ENCODE measurements around the gene PLEKHA8. TPM values are rescaled to one million over a fixed set of nuclear protein-coding genes. Genes with fewer than 3 reads are reported as not detected.

PLEKHA8 gene
- total RNA-seq, 1 donor = 13.8 TPM

- Histone ChIP-seq H3K79me2 (ENCODE audit: insufficient read depth, low read length) (peaks cover 61% of the 10 kb centered on the region), H3K4me1 (ENCODE audit: insufficient read depth, low read length) (peaks cover 42% of the 10 kb centered on the region), H2AFZ (ENCODE audit: low read length) (peak overlapping the region; percentile 91), H3K4me3 (ENCODE audit: insufficient read depth, low read length) (peak overlapping the region; percentile 82), H4K20me1 (ENCODE audit: insufficient read depth, low read length) (peaks cover 30% of the 10 kb centered on the region), H3K27ac (ENCODE audit: low read depth, low read length) (peak overlapping the region; percentile 46), H3K36me3 (ENCODE audit: insufficient read depth, low read length) (no peaks in the 10 kb centered on the region), H3K27me3 (ENCODE audit: insufficient read depth, low read length) (no peaks in the 10 kb centered on the region), H3K4me2 (ENCODE audit: insufficient read depth, low read length) (peak overlapping the region; percentile 98), H3K9me3 (ENCODE audit: low read depth, low read length) (no peaks in the 10 kb centered on the region)
- peak; percentile 86 for DNase-seq (ENCODE audit: insufficient read length, low spot score, missing footprints)
- TF ChIP-seq CTCF (IDR thresholded peaks at IDR 0.05; ENCODE audit: extremely low read depth, low read depth, low read length) = no peak
These were observed 780 bp downstream of the PLEKHA8 start for GRCh38 chr7:30028749-30029635.

DNA sequence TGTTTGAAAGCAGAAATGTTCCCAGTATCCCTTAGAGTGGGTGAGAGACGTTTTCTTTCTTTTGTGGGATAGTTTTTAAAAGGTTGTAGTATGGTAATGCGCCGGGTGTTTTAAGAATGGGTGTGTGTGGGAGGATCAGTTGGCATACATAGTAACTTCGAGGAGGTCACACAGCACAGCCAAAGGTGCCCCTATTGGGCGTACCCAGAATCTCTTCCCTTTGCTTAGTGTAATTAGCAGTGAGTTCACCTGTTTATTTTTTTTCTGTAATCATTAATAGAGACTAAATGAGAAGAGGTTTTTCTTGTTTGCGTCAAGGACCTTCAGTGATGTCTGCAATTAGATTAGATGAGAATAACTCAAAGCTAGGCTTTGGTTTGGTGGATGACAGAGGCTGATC, 1.5 kb downstream of the PLEKHA8 start:
- H3K27ac ChIP-seq (ENCODE audit: low read depth, low read length) = no peak overlapping the region
- H3K79me2 ChIP-seq (ENCODE audit: insufficient read depth, low read length) = peaks cover 59% of the 10 kb centered on the region

GRCh38 chr7:30032310-30033125, 4.3 kb downstream of the PLEKHA8 start:
- TF ChIP-seq CTCF (IDR thresholded peaks at IDR 0.05; ENCODE audit: extremely low read depth, low read depth, low read length) = no peak
- H3K36me3 ChIP-seq (ENCODE audit: insufficient read depth, low read length) = no peaks in the 10 kb centered on the region
- H3K27me3 ChIP-seq (ENCODE audit: insufficient read depth, low read length) = no peaks in the 10 kb centered on the region
- DNase-seq (ENCODE audit: insufficient read length, low spot score, missing footprints) = peak; percentile 54
- H3K4me1 ChIP-seq (ENCODE audit: insufficient read depth, low read length) = peaks cover 28% of the 10 kb centered on the region
- peaks cover 50% of the 10 kb centered on the region for H3K79me2 ChIP-seq (ENCODE audit: insufficient read depth, low read length)
- H3K4me3 ChIP-seq (ENCODE audit: insufficient read depth, low read length) = no peak overlapping the region
- H4K20me1 ChIP-seq (ENCODE audit: insufficient read depth, low read length) = peaks cover 25% of the 10 kb centered on the region
- no peak overlapping the region for H3K27ac ChIP-seq (ENCODE audit: low read depth, low read length)
- H3K9me3 ChIP-seq (ENCODE audit: low read depth, low read length) = no peaks in the 10 kb centered on the region
- H3K4me2 ChIP-seq (ENCODE audit: insufficient read depth, low read length) = no peak overlapping the region
- no peak overlapping the region for H2AFZ ChIP-seq (ENCODE audit: low read length)

More for the DNA sequence above, 1.5 kb downstream of the PLEKHA8 start:
- Histone ChIP-seq H3K4me1 (ENCODE audit: insufficient read depth, low read length) (peaks cover 40% of the 10 kb centered on the region), H4K20me1 (ENCODE audit: insufficient read depth, low read length) (peaks cover 29% of the 10 kb centered on the region), H3K9me3 (ENCODE audit: low read depth, low read length) (no peaks in the 10 kb centered on the region), H3K36me3 (ENCODE audit: insufficient read depth, low read length) (no peaks in the 10 kb centered on the region), H3K4me2 (ENCODE audit: insufficient read depth, low read length) (peak overlapping the region; percentile 98), H2AFZ (ENCODE audit: low read length) (peak overlapping the region; percentile 91), H3K4me3 (ENCODE audit: insufficient read depth, low read length) (peak overlapping the region; percentile 82), H3K27me3 (ENCODE audit: insufficient read depth, low read length) (no peaks in the 10 kb centered on the region)
- peak; percentile 53 for DNase-seq (ENCODE audit: insufficient read length, low spot score, missing footprints)
- no peak for TF ChIP-seq CTCF (IDR thresholded peaks at IDR 0.05; ENCODE audit: extremely low read depth, low read depth, low read length)

DNA sequence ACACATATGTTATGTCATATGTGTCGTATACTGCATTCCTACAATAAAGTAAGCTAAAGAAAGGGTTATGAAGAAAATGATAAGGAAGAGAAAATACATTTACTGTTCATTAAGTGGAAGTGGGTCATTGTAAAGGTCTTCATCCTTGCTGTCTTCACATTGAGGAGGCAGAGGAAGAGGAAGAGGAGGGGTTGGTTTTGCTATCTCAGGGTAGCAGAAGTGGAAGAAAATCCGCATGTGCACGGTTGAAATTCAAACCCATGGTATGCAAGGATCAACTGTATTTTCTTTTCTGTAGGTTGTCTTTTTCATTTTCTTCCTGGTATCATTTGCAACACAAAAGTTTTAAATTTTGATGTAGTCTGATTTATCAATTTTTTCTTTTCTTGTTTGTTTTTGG, 6.3 kb downstream of the PLEKHA8 start:
- Histone ChIP-seq H3K36me3 (ENCODE audit: insufficient read depth, low read length) (no peaks in the 10 kb centered on the region), H3K4me1 (ENCODE audit: insufficient read depth, low read length) (peaks cover 18% of the 10 kb centered on the region), H3K79me2 (ENCODE audit: insufficient read depth, low read length) (peaks cover 39% of the 10 kb centered on the region), H3K4me3 (ENCODE audit: insufficient read depth, low read length) (no peak overlapping the region), H3K27ac (ENCODE audit: low read depth, low read length) (no peak overlapping the region), H3K27me3 (ENCODE audit: insufficient read depth, low read length) (no peaks in the 10 kb centered on the region), H4K20me1 (ENCODE audit: insufficient read depth, low read length) (peaks cover 24% of the 10 kb centered on the region), H3K9me3 (ENCODE audit: low read depth, low read length) (no peaks in the 10 kb centered on the region), H2AFZ (ENCODE audit: low read length) (no peak overlapping the region), H3K4me2 (ENCODE audit: insufficient read depth, low read length) (no peak overlapping the region)
- TF ChIP-seq CTCF (IDR thresholded peaks at IDR 0.05; ENCODE audit: extremely low read depth, low read depth, low read length) = no peak
- no peak for DNase-seq (ENCODE audit: insufficient read length, low spot score, missing footprints)

Measured in osteoblast (primary cell).